Inflammatory macrophage (primary cell): ENCODE measurements around the gene PTPRE.
A peak's percentile ranks its signal among the peaks of the same experiment; 100 is the strongest.

Experiments
- DNase-seq, 2 donors: peaks; one replicate each; pipeline ENCODE4 v3.0.0-alpha.2; 2020 to 2022

The PTPRE gene

DNA sequence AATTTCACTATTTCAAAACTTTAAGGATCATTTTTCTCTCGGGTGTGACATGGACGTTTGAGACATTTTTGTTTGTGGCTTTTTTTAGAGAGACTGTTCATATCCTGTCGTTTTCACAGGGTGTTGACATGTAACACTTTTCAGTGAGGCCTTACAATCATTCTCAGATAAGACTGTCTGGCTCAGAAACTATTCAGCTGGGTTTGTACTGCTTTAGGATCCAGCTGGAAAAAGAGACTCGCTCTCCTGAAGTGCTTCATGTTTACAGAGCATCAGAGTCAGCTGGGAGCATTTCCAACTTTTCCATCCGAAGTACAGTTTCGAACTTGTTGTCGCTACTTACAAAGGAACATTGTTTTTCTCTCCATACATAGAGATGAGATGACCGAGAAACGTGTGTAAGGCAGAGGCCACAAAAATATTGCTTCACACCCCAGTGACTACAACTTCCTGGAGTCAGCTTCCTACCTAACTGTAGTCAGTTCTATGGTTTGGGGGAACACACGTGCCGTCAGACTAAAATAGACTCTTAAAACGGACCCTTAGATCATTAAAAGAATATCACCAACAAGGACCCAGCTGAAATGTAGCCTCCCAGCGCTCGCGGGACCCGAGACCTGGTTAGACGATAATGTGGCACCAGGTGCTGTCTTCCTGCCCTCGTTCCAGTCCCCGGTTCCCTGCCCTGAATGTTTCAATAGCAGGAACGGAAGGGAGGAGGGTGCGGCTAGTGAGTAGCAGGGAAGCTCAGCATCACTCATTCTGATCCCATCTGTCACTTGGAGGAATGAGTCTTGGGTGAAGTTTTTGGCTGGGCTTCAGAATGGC is 141.3 kb downstream of the PTPRE start:
- DNase-seq: peak; percentile 75 to 78

DNA sequence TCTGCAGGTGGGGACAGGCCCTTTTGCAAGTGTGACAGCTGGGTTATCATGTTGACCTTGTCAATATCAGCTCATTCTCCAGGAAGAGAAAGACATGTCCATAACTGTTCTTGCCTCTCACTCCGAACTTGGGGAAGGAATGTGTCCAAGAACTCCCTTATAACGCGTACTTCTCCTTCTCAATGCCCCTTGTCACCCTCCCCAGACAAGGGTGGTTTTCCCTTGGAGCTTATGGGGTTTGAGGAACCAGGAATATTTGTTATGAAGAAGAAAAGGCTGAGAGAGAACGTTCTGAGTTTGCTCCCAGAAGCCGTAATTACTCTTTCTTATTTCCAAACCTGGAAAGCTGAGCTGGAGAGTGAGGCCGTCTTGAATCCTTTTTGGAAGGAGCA is 141.9 kb downstream of the PTPRE start:
- DNase-seq: no peak

DNA sequence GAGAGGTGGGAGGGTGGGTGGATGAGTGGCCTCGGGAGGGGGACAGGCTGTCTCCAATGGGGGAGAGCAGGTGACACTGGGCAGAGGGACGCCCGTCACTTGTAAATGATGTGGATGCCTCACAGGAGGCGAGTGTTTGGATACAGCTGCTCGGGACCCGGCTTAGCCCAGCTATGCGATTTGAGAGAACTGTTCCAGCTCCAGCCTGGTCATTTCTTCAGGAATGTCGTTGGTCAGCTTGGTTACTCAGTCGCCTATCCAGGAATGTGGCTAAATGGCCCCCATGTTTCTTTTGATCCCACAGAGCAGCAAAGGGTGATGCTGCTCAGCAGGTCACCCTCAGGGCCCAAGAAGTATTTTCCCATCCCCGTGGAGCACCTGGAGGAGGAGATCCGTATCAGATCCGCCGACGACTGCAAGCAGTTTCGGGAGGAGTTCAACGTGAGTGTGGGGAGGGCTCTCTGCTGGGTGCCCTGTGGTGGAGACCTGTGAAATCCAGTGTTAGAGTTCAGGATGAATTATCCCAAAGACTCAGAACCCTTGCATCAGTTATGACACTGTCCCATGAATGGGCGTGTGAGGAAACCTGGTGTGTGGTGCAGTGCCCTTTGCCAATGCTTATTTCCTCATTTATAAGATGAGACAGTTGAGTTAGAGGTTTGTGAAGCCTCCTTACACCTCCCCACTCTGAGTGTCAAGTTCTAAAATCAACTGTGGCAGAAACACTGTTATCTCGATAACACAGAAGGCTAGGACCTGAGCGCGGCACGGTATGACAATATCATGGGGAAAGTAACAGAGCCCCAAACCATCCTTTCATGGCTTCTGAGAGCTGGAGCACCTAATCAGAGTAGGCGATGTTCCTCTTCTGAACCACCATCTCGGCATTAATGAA is 142.6 kb downstream of the PTPRE start:
- peak; percentile 85 to 86 for DNase-seq

DNA sequence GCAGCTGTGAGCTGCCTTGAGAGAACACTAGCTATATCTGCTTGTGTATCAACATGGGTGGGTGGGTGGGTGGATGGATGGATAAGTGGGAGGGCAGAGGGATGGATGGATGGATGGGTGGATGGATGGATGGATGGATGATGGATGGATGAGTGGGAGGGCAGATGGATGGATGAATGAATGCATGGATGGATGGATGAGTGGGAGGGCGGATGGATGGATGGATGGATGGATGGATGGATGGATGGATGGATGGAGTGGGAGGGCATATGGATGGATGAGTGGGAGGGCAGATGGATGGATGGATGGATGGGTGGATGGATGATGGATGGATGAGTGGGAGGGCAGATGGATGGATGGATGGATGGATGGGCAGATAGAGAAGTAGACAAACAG is 143.2 kb downstream of the PTPRE start:
- no peak for DNase-seq

DNA sequence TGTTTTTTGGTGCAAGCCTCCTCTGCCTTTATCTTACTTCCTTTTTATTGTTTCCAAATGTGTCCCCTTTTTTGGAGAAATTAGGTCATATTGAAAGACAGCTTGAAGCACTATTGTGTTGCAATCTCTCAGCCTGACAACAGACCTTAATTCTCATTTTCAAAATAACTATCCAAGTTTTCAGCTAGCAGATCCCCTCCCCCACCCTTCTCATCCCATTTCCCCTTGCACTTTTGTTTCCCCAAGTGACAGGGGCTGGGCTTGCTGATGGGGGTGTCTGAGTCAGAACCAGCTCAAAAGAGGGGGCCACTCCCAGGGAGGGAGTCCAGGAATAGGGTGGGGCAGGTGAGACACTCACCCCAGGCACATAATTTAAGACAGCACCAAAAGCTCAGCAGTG is 144.0 kb downstream of the PTPRE start:
- peak; percentile 83 to 91 for DNase-seq

DNA sequence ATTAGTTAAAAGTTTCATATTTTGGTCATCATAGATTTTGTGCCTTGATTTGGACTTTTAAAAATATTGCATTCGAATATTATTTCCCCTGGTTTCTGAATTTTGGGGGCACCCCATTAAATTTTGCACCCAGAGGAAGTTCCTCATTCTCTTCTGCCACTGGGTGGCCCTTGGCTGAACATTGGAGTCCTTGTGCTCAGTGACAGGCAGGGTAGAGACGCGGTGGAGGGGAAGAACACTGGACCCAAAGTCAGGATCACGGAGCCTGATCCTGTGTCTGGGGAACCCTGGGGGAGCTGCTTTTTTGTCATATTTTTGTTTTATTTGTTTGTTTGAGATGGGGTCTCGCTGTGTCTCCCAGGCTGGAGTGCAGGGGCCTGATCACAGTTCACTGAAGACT is 144.6 kb downstream of the PTPRE start:
- DNase-seq: peak; percentile 17 to 61

DNA sequence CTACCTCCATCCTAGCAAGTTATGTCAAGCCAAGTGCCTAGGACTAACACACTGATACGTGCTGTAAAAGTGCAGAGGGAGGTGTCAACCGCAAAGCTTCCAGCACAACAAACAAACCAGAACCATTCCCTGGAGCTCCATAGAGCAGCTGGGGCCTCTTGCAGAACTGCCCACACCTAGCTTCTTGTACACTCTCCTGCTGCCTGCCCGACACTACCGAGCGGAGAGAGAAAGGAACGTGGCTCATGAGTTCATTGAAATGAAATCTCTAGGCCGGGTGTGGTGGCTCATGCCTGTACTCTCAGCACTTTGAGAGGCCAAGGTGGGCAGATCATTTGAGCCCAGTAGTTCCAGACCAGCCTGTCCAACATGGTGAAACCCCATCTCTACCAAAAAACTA is 145.8 kb downstream of the PTPRE start:
- no peak for DNase-seq

DNA sequence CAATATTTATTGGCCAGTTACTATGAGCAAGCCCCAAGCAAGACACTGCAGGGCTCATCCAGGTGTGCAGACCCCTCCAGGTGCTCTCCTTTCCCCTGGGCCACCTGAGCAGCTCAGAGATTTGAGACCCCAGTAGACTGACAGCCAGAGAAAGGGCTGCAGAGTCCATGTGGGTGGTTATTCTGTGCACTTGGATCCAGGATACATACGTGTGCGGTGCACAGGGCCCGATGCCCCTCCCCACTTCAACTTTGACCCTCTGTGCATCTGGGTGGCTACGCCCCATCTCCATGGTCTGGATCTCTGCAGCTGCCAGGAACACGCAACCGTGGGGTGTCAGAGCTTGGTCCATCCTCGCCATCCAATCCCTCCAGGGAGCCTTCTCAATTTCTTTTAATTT is 146.5 kb downstream of the PTPRE start:
- DNase-seq: no peak

DNA sequence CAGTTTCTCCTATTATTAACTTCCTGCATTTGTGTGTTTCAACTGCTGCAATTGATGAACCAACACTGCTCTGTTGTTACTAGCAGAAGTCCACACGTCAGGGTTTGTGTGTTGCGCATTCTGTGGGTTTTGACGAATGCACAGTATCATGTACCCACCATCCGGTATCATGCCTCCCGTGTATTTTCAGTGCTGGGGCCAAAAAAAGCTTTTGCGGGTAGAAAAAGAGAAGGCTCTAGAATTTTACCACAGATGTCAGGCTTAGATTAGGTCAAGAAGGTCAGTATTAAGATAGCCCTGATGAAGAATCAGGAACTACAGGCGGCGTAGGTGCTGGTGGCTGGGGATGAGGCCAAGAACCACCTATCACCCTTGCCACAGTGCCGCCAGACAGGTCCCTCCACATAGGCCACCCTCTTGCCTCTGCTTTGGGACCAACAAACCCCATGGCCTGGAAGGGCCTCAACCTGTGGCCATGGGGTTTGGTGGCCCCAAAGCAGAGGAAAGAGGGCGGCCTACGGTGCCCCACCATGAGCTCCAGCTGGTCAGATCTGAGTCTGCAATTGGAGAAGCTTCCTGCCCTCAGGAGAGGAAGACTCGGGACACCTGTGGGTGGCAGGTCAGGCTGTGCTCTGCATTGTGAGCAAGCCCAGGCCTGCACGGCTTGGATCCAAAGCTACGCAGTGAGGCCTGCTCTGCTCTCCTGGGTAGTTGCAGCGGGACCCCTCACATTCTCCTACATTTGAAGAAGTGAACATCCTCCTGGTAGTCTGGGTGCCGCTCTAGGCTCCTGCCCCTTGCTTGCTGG is 147.5 kb downstream of the PTPRE start:
- DNase-seq: peak; percentile 95

DNA sequence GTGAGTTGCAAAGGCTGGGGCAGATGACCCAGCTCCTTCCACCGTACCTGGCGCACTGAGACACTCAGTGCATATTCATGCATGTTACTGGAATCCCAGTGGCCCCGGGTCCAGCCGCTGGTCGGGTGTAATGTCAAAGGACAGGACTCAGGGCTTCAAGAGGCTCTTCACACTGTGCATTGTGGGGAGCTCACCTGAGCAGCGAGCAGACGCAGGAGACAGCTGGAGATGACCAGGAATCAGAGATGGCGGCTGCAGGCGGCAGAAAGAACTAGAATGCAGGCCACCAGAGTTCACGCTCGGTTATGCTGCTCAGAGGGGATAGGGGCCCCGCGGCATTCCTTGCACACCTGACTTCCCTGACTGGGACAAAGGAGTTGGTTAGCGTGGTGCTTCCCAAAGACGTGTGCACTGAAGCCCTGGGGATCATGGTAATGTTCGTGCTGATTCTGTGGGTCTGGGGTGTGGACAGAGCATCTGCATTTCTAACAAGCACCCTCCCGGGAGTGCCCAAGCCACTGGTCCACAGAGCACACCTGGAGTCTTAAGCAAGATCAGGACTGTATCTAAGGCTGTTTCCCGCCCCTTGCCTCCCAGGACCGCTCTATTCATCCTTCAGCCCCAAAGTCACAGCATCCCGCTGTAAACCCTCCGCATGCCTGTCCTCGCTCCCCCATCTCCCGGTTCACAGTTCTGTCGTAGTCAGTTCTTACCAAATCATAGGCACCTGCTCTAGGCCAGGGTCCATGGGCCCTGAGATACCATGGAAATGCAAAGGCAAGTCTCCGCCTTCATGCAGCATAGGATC is 148.4 kb downstream of the PTPRE start:
- DNase-seq: no peak

DNA sequence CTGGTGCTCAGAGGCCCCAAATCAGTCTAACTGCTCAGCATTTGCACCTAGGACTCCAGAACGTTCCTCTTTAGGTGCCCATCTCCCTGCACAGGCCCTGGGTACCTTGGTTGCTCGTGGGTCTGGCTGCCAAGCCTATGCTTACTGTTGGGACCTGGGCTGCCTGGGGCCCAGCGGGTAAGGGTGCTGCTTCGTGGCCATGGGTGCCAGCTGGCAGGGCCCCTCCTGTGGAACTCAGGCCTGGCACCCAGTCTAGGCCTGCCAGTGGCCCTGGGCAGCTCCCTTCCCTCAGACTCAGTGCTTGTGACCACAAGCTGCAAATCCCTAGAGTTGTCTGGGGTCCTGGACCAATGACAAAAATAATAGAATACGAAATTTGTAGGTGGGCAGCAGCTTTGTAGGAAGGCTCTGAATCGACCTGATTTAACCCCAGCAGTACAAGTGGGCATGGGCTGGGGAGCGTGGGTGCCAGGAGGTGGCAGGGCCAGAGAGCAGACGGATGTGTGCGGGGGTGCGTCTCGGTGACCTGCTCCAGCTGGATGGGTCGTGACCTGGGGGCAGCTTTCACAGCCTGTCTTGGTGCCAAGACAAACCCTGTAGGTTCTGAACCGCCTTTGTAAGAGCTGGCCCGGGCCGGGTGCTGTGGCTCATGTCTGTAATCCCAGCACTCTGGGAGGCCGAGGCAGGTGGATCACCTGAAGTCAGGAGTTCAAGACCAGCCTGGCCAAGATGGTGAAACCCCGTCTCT is 149.6 kb downstream of the PTPRE start:
- DNase-seq: no peak

DNA sequence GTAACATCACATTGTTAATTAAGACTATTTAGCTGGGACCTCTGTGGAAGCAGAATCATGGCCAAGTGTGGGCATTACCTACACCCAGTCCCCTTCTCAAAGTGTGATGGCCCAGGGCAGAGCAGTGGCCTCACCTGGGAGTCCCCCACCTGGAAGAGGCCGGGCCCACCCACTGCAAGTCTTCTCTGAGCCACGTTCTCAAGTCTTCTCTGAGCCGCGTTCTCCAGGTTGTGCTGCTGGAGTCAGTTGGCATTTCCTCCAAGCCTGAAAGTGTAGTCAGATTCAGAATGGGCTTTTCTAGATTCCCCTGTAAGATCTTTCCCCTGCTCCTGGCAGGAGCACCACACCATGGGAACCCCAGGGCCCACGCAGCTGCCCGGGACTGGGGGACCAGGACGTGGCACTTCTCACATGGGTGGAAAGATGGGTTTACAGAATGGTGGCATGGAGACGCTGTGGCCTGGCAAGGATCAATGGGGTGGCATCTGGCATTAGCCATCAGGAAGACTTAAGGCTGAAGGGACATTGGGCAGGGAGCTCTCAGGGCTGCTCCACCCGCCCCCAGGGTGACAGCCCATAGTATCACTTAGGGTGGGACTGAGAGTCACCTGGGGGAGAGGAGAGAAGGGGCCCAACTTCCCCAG is 151.3 kb downstream of the PTPRE start:
- no peak for DNase-seq

DNA sequence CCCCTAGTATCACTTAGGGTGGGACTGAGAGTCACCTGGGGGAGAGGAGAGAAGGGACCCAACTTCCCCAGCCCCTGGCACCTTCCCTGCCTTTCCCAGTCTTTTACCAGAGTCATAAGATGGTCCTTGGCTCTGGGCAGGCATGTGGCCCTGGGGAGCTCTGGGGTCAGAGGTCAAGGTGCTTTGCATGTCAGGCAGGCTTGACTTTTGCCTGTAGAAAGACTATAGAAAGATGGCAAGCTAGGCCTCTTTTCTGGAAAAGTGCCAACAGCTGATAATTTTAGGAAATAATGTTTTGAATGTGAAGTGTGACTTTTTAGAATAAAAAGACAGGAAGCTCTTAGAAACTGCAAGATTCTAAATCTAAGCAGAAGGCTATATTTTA is 151.8 kb downstream of the PTPRE start:
- DNase-seq: no peak

DNA sequence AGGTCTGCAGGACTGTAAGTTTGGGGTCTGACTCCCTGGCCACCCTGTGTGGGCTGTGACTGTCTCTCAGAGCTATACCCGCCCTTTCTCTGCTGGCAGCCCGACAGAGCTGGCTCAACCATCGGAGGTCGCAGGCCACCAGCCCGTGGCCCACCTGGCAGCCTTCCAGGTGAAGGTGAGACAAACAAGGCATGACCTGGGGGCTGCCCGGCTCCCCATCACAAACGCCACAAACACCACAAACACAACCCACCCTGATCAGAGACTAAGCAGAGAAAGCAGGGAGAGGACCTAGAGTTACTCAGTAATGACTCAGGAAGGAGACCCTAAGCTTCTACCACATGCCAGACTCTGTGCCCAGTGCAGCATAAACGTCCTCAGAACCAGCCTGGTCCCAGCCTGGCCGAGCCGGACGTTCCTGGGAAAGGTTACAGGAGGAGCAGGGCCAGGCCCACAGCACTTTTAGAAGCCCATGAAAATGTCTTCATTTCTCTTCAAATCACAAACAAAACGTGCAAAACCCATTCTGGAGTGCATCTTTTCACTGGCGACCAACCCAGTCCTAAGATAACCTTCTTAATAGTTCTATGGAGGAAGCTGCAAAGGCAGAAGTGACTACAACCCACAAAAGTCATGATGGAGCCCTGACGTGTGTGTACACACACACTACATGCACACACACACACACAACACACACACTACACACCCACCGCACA is 152.5 kb downstream of the PTPRE start:
- peak; percentile 57 to 78 for DNase-seq

DNA sequence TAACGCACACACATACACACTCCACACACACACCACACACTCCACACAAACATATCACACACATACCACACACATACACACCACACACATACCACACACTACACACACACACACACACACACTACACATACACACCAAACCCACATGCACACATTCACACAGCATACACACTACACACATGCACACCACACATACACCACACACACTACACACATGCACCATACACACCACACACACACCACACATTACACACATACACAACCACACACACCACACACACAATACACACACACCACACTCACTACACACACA is 153.0 kb downstream of the PTPRE start:
- DNase-seq: no peak

DNA sequence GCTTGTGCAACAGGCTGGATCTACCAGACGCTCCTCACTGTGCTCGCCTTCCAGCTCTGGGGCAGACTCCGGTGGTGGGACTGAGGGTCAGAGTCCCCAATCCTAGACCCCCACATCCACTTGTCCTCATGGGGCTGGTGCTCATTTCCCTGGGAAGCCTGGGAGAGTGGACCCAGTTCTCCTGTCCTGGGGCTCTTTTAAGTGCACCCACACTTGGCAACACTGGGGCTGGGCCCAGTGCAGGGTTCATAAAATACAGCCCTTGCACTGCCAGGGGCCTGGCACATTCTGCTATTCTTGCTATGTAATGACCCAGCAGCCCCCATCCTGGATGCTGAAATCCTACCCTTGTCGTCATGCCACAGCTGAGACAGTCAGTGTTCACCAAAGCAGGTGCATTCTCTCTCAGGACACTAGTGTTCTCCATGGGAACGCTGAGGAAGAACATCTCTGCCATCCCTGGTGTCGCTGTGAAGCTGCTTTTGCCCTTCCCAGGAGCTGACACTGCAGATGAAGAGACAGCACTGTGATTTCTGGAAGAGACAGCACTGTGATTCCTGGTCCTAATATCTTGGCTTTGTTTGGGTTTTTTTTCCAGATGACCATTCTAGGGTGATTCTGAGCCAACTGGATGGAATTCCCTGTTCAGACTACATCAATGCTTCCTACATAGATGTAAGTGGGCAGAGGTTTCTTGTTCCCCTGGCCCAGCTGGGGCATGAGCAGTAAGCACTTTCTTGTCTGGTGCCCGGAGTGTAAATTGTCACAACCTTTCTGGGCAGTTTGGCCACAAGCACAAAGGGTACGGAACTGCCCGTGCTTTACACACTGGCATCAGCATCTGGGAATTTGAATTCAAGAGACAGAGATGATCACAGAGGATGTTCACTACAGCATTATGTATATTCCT is 153.7 kb downstream of the PTPRE start:
- no peak for DNase-seq

DNA sequence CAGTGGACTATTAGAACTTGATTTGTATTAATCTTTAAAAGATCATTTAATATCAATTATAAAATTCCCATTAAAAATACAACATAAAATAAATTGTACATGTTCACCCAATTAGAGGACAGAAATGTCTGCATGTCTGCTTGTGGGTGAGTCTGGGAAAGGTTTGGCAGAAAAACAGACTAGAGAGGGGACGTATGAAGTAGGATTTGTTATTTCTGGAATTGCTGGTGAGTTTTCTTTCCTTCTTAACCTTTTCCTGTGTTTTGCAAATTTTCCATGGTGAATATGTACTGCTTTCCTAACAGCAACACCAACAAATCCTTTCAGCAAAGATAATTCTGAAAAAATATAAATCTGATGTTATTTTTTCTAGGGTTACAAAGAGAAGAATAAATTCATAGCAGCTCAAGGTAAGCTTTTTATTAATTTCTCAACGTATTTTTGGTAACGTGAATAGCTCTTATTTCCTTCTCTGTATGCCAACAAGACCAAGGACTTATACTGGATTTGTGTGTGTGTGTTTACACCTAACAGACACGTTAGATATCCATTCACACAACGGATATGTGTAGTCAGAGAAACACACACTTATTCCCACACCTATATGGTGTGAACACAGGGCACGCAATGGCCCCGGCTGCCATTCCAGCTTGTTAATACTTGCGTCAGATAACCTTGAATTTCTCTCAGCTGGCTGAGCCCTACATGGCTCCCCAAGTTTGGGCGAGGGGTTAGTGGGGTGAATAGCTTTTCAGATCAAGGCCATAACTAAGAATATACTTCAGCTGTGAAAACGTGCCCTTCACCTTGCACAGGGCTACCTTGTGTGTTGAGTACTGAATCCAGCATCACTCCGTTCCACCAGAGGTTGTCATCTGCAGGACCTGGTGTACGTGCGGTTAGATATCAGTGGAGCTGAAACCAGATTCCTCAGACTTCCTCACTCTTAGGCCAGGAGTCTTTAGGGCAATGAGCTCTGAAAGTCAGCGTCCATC is 154.7 kb downstream of the PTPRE start:
- no peak for DNase-seq

DNA sequence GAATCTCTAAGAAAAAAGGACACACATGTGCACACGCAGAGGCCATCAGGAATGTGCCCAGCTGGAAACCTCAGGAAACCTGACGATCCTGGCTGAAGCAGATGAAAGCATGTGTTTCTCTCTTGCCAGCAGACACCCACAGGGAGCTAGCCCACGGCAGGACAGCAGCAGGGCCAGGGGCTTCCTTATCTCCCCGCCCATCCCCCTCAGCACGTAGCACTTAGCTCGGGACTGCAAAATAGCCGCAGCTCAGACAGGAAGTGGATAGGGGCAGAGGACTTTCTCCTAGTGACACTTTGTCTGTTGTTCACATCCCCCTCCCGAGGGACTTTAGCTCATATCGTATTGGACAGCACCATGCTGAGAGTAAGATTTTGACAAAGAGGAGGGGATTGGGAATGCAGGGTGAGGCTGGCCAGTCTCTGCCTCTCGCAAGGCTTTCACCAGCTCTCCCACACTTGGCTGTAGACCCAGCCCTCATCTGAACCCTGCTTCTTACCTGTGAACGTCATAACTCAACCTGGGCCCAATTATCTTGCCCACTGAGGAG is 155.5 kb downstream of the PTPRE start:
- DNase-seq: peak; percentile 41 to 70
